HUES64 (cell line): ENCODE results near the gene COG2.
"Not testable (repeated sequence)": the region's sequence is repeated elsewhere in the genome, so short reads cannot be mapped to it uniquely, and the experiment has no call there.

Source experiments
- H3K27ac ChIP-seq: 2 replicates; pipeline ENCODE4 v1.7.0; 2013; ENCODE audit warnings: low read depth, low read length, inconsistent platforms
- H3K27me3 ChIP-seq: 2 replicates; pipeline ENCODE4 v1.6.1; 2013; ENCODE audit warnings: mild to moderate bottlenecking, low read length; ENCODE audit not compliant: insufficient read depth
- H3K36me3 ChIP-seq: 2 replicates; pipeline ENCODE4 v1.6.1; 2013; ENCODE audit warnings: mild to moderate bottlenecking, low read length; ENCODE audit not compliant: insufficient read depth
- H3K4me1 ChIP-seq: 2 replicates; pipeline ENCODE4 v1.6.1; 2013; ENCODE audit warnings: mild to moderate bottlenecking, low read length, moderate library complexity; ENCODE audit not compliant: insufficient read depth
- H3K4me3 ChIP-seq: 2 replicates; pipeline ENCODE4 v1.5.1; 2013; ENCODE audit warnings: mild to moderate bottlenecking, low read length, moderate library complexity
- H3K9ac ChIP-seq: 2 replicates; pipeline ENCODE4 v1.6.1; 2013; ENCODE audit warnings: mild to moderate bottlenecking, low read depth, low read length
- H3K9me3 ChIP-seq: 2 replicates; pipeline ENCODE4 v1.6.1; 2013; ENCODE audit warnings: low read depth, low read length; ENCODE audit not compliant: insufficient read depth
- WGBS: fragments of 150-250, 120-280 bp; methylation state at CpG from one replicate; pipeline ENCODE4 v1.1.7; 2013; ENCODE audit warnings: missing lambda C conversion rate; 5-methylcytosine and 5-hydroxymethylcytosine counted together

Gene COG2

DNA sequence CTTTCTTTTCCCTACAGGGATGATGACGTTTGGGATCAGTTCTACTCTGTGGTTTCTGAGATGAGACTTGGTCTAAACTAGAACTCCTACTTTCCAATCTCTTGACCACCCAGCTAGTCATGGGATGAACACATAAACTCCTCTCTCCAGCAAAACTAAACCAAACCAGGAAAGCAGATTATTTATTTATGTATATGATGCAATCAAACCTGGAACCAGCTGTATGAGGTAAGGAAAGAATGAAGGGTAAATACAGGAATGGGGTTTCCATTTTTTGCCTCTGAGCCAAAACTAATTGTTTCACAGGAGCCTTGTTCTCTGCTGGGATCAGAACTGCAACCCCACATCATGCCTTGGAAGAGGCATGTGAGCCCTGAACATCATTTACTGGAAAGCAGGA lies 75.0 kb downstream of the COG2 start:
- Histone ChIP-seq H3K4me3 (no peak overlapping the region), H3K9ac (no peak overlapping the region), H3K27ac (no peak overlapping the region), H3K27me3 (no peaks in the 10 kb centered on the region), H3K36me3 (no peaks in the 10 kb centered on the region), H3K9me3 (peaks cover 7% of the 10 kb centered on the region), H3K4me1 (no peaks in the 10 kb centered on the region)
- 88% methylated on average over 1 of the region's 1 CpG for WGBS

- WGBS: 96% methylated on average over 3 of the region's 3 CpGs
- not testable (repeated sequence) for H3K4me1 ChIP-seq, H3K27ac ChIP-seq
Measured at GRCh38 chr1:230721849-230722522, 79.7 kb downstream of the COG2 start.

GRCh38 chr1:230725256-230726012 lies 83.2 kb downstream of the COG2 start:
- WGBS: 91% methylated on average over 4 of the region's 6 CpGs
- H3K4me1 ChIP-seq: peaks cover 17% of the 10 kb centered on the region

More at GRCh38 chr1:230721849-230722522, 79.7 kb downstream of the COG2 start:
- H3K9me3 ChIP-seq: peaks cover 13% of the 10 kb centered on the region
- not testable (repeated sequence) for H3K36me3 ChIP-seq, H3K27me3 ChIP-seq, H3K4me3 ChIP-seq, H3K9ac ChIP-seq

DNA sequence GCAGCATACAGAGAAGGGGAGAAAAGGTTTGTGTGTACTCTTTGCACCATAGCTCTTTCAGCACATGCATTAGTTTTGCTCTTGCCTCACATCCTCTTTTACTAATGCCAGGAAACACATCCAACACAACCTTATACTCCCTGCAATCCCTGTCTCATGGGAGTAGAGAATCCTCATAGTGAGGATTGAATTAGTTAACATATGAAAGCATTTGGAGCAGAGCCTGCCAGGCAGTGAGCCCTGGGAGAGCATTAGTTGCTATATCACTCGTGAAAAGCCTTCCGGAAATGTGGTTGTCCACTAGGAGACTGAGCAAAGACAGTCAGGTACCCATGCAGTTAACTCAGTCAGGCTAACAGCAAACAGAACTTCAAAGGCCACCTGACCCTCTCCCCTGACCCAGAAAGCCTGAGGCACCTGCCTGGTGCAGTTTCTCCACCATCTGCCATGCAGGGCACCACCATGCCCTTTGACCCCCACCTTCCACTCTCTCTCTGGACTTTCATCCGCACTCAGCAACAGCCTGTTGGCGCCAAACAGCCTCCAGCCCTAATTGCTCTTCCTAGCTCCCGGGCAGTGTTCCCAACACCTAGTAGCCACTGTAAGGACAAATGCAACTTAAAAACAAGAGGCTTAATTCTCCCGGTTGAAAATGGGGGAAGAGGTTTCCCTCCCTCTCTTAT lies 86.6 kb downstream of the COG2 start:
- Histone ChIP-seq H3K27me3 (no peaks in the 10 kb centered on the region), H3K36me3 (no peaks in the 10 kb centered on the region), H3K27ac (no peak overlapping the region), H3K4me3 (no peak overlapping the region), H3K9ac (no peak overlapping the region), H3K9me3 (no peaks in the 10 kb centered on the region), H3K4me1 (peaks cover 17% of the 10 kb centered on the region)
- WGBS: 38% methylated on average over 5 of the region's 6 CpGs

More at GRCh38 chr1:230725256-230726012, 83.2 kb downstream of the COG2 start:
- H3K27me3 ChIP-seq: no peaks in the 10 kb centered on the region
- H3K9ac ChIP-seq: no peak overlapping the region
- H3K27ac ChIP-seq: no peak overlapping the region
- no peaks in the 10 kb centered on the region for H3K36me3 ChIP-seq
- peaks cover 13% of the 10 kb centered on the region for H3K9me3 ChIP-seq
- H3K4me3 ChIP-seq: no peak overlapping the region

GRCh38 chr1:230730977-230731376 lies 88.7 kb downstream of the COG2 start:
- Histone ChIP-seq H3K27me3 (no peaks in the 10 kb centered on the region), H3K36me3 (no peaks in the 10 kb centered on the region), H3K4me3 (no peak overlapping the region), H3K4me1 (peaks cover 17% of the 10 kb centered on the region), H3K9me3 (no peaks in the 10 kb centered on the region), H3K27ac (no peak overlapping the region), H3K9ac (no peak overlapping the region)
- 93% methylated on average over 5 of the region's 5 CpGs for WGBS

DNA sequence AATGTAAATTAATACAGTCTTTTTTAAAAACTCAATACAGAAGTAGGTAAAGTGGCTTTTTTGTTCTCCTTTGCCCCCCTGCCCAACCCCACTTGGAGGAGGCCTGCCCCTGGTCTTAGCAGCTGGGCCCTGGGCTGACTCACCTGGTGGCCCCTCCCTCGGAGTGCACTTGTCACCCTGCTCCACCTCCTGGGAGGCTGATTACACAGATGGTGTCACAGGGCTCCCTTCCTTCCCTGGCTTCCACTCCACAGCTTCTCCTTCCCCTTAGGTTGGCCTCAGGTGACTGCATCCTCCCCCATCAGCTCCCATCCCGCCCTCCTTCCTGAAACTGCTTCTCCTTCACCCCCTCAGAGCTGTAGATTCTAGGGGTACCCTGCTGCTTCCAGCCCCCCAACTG lies 93.2 kb downstream of the COG2 start:
- 70% methylated on average over 2 of the region's 2 CpGs for WGBS

GRCh38 chr1:230737622-230738262 lies 95.5 kb downstream of the COG2 start:
- Histone ChIP-seq H3K36me3 (no peaks in the 10 kb centered on the region), H3K9ac (no peak overlapping the region), H3K27me3 (no peaks in the 10 kb centered on the region), H3K4me3 (no peak overlapping the region), H3K4me1 (no peaks in the 10 kb centered on the region), H3K9me3 (peaks cover 7% of the 10 kb centered on the region; the same call in 1 of the 2 replicates), H3K27ac (no peak overlapping the region)
- 93% methylated on average over 2 of the region's 3 CpGs for WGBS

More for the DNA sequence above, 93.2 kb downstream of the COG2 start:
- H3K27ac ChIP-seq: no peak overlapping the region
- H3K4me1 ChIP-seq: no peaks in the 10 kb centered on the region
- no peaks in the 10 kb centered on the region for H3K36me3 ChIP-seq
- H3K9ac ChIP-seq: no peak overlapping the region
- peaks cover 7% of the 10 kb centered on the region; the same call in 1 of the 2 replicates for H3K9me3 ChIP-seq
- H3K27me3 ChIP-seq: no peaks in the 10 kb centered on the region
- no peak overlapping the region for H3K4me3 ChIP-seq

DNA sequence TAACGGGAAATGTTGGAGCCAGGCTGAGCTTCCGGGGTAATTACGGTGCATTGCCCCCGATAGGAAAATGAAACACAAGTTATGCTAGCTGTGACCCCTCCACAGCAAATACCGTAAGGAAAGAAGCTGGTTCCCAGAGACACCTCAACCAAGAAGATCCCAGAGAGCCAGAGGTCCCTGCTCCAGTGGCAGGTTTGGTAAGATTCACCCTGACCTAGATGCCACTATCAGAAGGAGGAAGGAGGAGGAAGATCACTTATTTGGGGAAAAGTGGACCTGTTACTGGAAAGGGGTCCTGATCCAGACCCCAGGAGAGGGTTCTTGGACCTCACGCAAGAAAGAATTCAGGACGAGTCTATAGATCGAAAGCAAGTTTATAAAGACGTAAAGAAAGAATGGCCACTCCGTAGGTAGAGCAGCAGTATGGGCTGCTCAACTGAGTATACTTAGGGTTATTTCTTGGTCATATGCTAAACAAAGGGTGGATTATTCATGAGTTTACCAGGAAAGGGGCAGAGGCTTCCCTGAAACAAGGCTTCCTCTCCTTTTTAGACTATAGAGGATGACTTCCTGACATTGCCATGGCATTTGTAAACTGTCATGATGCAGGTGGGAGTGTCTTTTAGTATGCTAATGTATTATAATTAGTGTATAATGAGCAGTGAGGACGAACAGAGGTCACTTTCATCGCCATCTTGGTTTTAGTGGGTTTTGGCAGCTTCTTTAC lies 97.4 kb downstream of the COG2 start:
- Histone ChIP-seq H3K9ac (no peak overlapping the region), H3K4me3 (no peak overlapping the region), H3K4me1 (peaks cover 6% of the 10 kb centered on the region; the same call in 1 of the 2 replicates), H3K27me3 (no peaks in the 10 kb centered on the region), H3K36me3 (no peaks in the 10 kb centered on the region), H3K9me3 (peaks cover 7% of the 10 kb centered on the region; the same call in 1 of the 2 replicates), H3K27ac (no peak overlapping the region)
- WGBS: 93% methylated on average over 12 of the region's 12 CpGs
